K562 (cell line): ENCODE results near the gene KRTAP1-5. TPM values are rescaled to one million over a fixed set of nuclear protein-coding genes. Genes with fewer than 3 reads are reported as not detected.

Experiments used
- ATAC-seq: fragments of 200-7000 bp; cut with Tn5 transposase; 3 replicates; pipeline ENCODE4 v1.9.1; 2020; ENCODE audit warnings: moderate library complexity
- BruUV-seq: library from RNA; stranded (reverse); fragments of 400-500 nt; replicated peaks from 2 replicates; lab custom pipeline; 2021; lab: Mats Ljungman, UMichigan
- CTCF ChIA-PET: fragments of 300-600 bp; formaldehyde crosslinking; extraction: SDS; loops from one replicate; lab custom pipeline; 2021; ENCODE audit warnings: low intra/inter-chr PET ratio; lab: Yijun Ruan, JAX
- POLR2A ChIA-PET: fragments of 300-600, 350-650 bp; sonication (Branson Sonifier 250); formaldehyde crosslinking; extraction: SDS; loops from one replicate; lab custom pipeline; 2021; ENCODE audit warnings: antibody characterized with exemption, inconsistent platforms; lab: Yijun Ruan, JAX
- DNase-seq, 4 experiments: peaks; one replicate each; pipeline versions ENCODE4 v3.0.0 to v3.0.0-alpha.2; 2011 to 2018; ENCODE audit warnings: low spot score in 3 of 4, mixed read lengths in 3 of 4; ENCODE audit errors: extremely low read depth in 1 of 4
- FAIRE-seq: peaks from 2 replicates; lab custom pipeline; 2011; peaks lifted over from hg19 to GRCh38; lab: Jason Lieb, UNC
- H2AFZ ChIP-seq: 2 replicates; pipeline ENCODE4 v1.6.0; 2011; ENCODE audit warnings: low read depth, low read length, control low read depth, inconsistent platforms
- H3K27ac ChIP-seq: fragments of 200-600 bp; 3 replicates; pipeline ENCODE4 v1.8.0; 2011; ENCODE audit warnings: low read depth, mild to moderate bottlenecking, control low read depth, inconsistent platforms, low read length, moderate library complexity, mixed read lengths; ENCODE audit errors: extremely low read depth
- H3K27me3 ChIP-seq, 2 experiments: fragments of 300-600 bp in 1 of 2; 2 replicates in 1 of 2; 3 replicates in 1 of 2; pipeline versions ENCODE4 v1.6.0 to v1.8.0; 2011; ENCODE audit warnings: inconsistent platforms in 2 of 2, low read length in 2 of 2, mild to moderate bottlenecking in 1 of 2, mixed read lengths in 1 of 2, moderate library complexity in 1 of 2; ENCODE audit not compliant: control insufficient read depth in 2 of 2, insufficient read depth in 2 of 2
- H3K36me3 ChIP-seq: fragments of 300-600 bp; 3 replicates; pipeline ENCODE4 v1.8.0; 2011; ENCODE audit warnings: mild to moderate bottlenecking, low read length, inconsistent platforms; ENCODE audit not compliant: control insufficient read depth, insufficient read depth
- H3K4me1 ChIP-seq, 2 experiments: fragments of 200-600 bp in 1 of 2; replicated peaks in 1 of 2; 2 replicates in 1 of 2; 3 replicates in 1 of 2; pipeline versions ENCODE4 v1.5.1 to v1.8.0; 2011; ENCODE audit warnings: inconsistent platforms in 2 of 2, low read length in 2 of 2, mild to moderate bottlenecking in 1 of 2, mixed read lengths in 1 of 2, moderate library complexity in 1 of 2; ENCODE audit not compliant: control insufficient read depth in 2 of 2, insufficient read depth in 2 of 2
- H3K4me2 ChIP-seq: 2 replicates; pipeline ENCODE4 v1.6.1; 2011; ENCODE audit warnings: low read length, control low read depth, inconsistent platforms, mixed read lengths; ENCODE audit not compliant: insufficient read depth
- H3K4me3 ChIP-seq: fragments of 200-600 bp; sonication (generic), shearing (Covaris generic); 2 replicates; pipeline ENCODE4 v1.5.1; 2016; ENCODE audit warnings: control low read depth, inconsistent platforms
- H3K79me2 ChIP-seq: fragments of 200-600 bp; 3 replicates; pipeline ENCODE4 v1.8.0; 2011; ENCODE audit warnings: low read length, inconsistent platforms; ENCODE audit not compliant: control insufficient read depth, insufficient read depth
- H3K9ac ChIP-seq, 2 experiments: 2 replicates each; pipeline versions ENCODE4 v1.6.0 to v1.6.1; 2011; ENCODE audit warnings: low read depth in 2 of 2, low read length in 2 of 2, control low read depth in 1 of 2, inconsistent platforms in 1 of 2, mild to moderate bottlenecking in 1 of 2, mixed read lengths in 1 of 2; ENCODE audit not compliant: insufficient read depth in 1 of 2
- H3K9me1 ChIP-seq: one replicate; pipeline ENCODE4 v1.6.0; 2011; ENCODE audit warnings: inconsistent platforms, mild to moderate bottlenecking, low read length, moderate library complexity; ENCODE audit not compliant: control insufficient read depth, insufficient read depth
- H3K9me3 ChIP-seq: replicated peaks from 2 replicates; pipeline ENCODE4 v1.5.1; 2011; ENCODE audit warnings: low read depth, low read length, inconsistent platforms; ENCODE audit not compliant: control insufficient read depth, insufficient read depth
- H4K20me1 ChIP-seq: replicated peaks from 2 replicates; pipeline ENCODE4 v1.6.1; 2011; ENCODE audit warnings: low read length, inconsistent platforms, mixed read lengths; ENCODE audit not compliant: control insufficient read depth, insufficient read depth
- NRF1 ChIP-seq, 2 experiments: fragments of 450-650 bp; IDR thresholded peaks in 1 of 2; conservative IDR thresholded peaks in 1 of 2; 2 replicates each; pipeline ENCODE4 v1.6.1; 2014; ENCODE audit warnings: mild to moderate bottlenecking in 2 of 2
- OTX1 ChIP-seq: fragments of 450-650 bp; formaldehyde crosslinking; IDR thresholded peaks from 2 replicates; pipeline ENCODE4 v1.4.0; 2022; ENCODE audit warnings: mild to moderate bottlenecking
- ZNF134 ChIP-seq: fragments of 250-450 bp; sonication (Bioruptor Pico); conservative IDR thresholded peaks from 2 replicates; pipeline ENCODE4 v1.4.0; 2020
- ZNF212 ChIP-seq: fragments of 450-650 bp; formaldehyde crosslinking; IDR thresholded peaks from 2 replicates; pipeline ENCODE4 v1.4.0; 2020; ENCODE audit warnings: mild to moderate bottlenecking
- ZNF24 ChIP-seq: fragments of 450-650 bp; IDR thresholded peaks from 2 replicates; pipeline ENCODE4 v1.6.1; 2016
- ZNF57 ChIP-seq: fragments of 450-650 bp; formaldehyde crosslinking; IDR thresholded peaks from 2 replicates; pipeline ENCODE4 v1.4.0; 2020; ENCODE audit warnings: mild to moderate bottlenecking, moderate library complexity
- WGBS: fragments of 100-300 bp; shearing (Covaris generic); methylation state at CpG from one replicate; pipeline ENCODE4 v1.1.6; 2016; ENCODE audit warnings: low coverage, mixed read lengths; ENCODE audit not compliant: insufficient coverage; ENCODE audit errors: missing lambda C conversion rate; 5-methylcytosine and 5-hydroxymethylcytosine counted together
- in situ Hi-C: fragments of 300-500 bp; cut with MboI; formaldehyde crosslinking; loops from 4 replicates; pipeline ENCODE4 v1.15.0; 2018; ENCODE audit warnings: inconsistent platforms, mixed read lengths
- intact Hi-C: fragments of 100-400 bp; cut with micrococcal nuclease; formaldehyde crosslinking; loops from 2 replicates; pipeline ENCODE4 v1.14.2; 2022
- polyA plus RNA-seq, 8 experiments: library from polyadenylated mRNA; depleted of rRNA in 4 of 8; stranded (reverse) in 5 of 8; unstranded in 3 of 8; fragments of >200 nt; fragmentation: Nextera tagmentation in 2 of 8; fragmentation: Illumina TruSeq in 1 of 8; extraction: Ambion mirVana in 2 of 8; extraction: Trizol in 1 of 8; gene quantifications; 2 replicates each; pipeline versions ENCODE4 v1.2.1 to v1.2.3, GENCODE V29; 2011 to 2014; ENCODE audit warnings: inconsistent platforms in 1 of 8, missing spikeins in 1 of 8
- total RNA-seq, 7 experiments: library from RNA; depleted of rRNA in 6 of 7; stranded (reverse); fragments of >200 nt in 6 of 7; fragmentation: Illumina TruSeq in 2 of 7; extraction: Trizol in 2 of 7; gene quantifications; 2 replicates each; pipeline versions ENCODE4 v1.2.1 to v1.2.3, GENCODE V29; 2011 to 2021; ENCODE audit warnings: low replicate concordance in 1 of 7
- TF ChIP-seq, protein P1 (sequence below): sonication (generic); formaldehyde crosslinking; IDR thresholded peaks from 2 replicates; pipeline ENCODE4 v1.8.0; 2023; ENCODE audit warnings: missing genetic modification reagents, mild to moderate bottlenecking, borderline replicate concordance
- TF ChIP-seq, protein P2 (sequence below): fragments of 250-450 bp; sonication (Bioruptor Pico); IDR thresholded peaks from 2 replicates; pipeline ENCODE4 v1.4.0; 2020

KRTAP1-5 gene
- total and polyA plus RNA-seq, 9 of the 15 experiments (the other 6 are each of a cell fraction or from before 2014, with no cell fraction given) = not detected

- TF ChIP-seq, protein P1, sequence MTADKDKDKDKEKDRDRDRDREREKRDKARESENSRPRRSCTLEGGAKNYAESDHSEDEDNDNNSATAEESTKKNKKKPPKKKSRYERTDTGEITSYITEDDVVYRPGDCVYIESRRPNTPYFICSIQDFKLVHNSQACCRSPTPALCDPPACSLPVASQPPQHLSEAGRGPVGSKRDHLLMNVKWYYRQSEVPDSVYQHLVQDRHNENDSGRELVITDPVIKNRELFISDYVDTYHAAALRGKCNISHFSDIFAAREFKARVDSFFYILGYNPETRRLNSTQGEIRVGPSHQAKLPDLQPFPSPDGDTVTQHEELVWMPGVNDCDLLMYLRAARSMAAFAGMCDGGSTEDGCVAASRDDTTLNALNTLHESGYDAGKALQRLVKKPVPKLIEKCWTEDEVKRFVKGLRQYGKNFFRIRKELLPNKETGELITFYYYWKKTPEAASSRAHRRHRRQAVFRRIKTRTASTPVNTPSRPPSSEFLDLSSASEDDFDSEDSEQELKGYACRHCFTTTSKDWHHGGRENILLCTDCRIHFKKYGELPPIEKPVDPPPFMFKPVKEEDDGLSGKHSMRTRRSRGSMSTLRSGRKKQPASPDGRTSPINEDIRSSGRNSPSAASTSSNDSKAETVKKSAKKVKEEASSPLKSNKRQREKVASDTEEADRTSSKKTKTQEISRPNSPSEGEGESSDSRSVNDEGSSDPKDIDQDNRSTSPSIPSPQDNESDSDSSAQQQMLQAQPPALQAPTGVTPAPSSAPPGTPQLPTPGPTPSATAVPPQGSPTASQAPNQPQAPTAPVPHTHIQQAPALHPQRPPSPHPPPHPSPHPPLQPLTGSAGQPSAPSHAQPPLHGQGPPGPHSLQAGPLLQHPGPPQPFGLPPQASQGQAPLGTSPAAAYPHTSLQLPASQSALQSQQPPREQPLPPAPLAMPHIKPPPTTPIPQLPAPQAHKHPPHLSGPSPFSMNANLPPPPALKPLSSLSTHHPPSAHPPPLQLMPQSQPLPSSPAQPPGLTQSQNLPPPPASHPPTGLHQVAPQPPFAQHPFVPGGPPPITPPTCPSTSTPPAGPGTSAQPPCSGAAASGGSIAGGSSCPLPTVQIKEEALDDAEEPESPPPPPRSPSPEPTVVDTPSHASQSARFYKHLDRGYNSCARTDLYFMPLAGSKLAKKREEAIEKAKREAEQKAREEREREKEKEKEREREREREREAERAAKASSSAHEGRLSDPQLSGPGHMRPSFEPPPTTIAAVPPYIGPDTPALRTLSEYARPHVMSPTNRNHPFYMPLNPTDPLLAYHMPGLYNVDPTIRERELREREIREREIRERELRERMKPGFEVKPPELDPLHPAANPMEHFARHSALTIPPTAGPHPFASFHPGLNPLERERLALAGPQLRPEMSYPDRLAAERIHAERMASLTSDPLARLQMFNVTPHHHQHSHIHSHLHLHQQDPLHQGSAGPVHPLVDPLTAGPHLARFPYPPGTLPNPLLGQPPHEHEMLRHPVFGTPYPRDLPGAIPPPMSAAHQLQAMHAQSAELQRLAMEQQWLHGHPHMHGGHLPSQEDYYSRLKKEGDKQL (CRISPR knock-in tag) = no peak
- no peak for TF ChIP-seq ZNF24
- no peak for TF ChIP-seq ZNF212 (CRISPR knock-in tag)
- no peak for TF ChIP-seq ZNF134
Measured at GRCh38 chr17:40980596-40980995, 46.4 kb downstream of the KRTAP1-5 start (continued).

DNA sequence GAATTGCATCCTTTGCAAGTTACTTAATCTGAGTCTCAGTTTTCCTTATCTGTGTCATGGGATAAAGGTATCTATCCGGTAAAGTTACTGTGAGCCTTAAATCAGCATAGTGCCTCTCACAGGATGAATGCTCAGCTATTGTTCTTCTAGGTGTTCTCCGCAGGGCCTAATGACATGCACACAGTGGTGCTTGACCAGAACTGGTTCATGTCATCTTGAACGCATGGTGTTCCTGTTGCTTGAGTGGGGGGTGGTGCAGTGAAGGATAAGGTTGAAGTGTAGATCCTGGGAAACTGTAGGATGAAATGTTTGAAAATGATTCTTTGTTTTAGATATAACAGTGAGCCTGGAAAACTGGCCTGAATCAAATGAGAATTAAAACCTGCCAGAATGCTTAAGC, 46.9 kb downstream of the KRTAP1-5 start:
- in situ Hi-C loops (no loop called here), intact Hi-C loops (no loop called here)
- Histone ChIP-seq H3K27ac (no peak overlapping the region), H3K4me2 (no peak overlapping the region), H3K9me3 (no peaks in the 10 kb centered on the region), H3K79me2 (no peaks in the 10 kb centered on the region), H3K9ac (no peak overlapping the region), H2AFZ (no peak overlapping the region), H3K27me3 (peaks cover 3 to 34% of the 10 kb centered on the region in 2 experiments; a peak in 4 of 5 replicates), H3K9me1 (peaks cover 4% of the 10 kb centered on the region), H3K4me3 (no peak overlapping the region), H3K4me1 (no peaks in the 10 kb centered on the region; a peak in 1 of 5 replicates), H3K36me3 (no peaks in the 10 kb centered on the region), H4K20me1 (no peaks in the 10 kb centered on the region; the same call in 1 of the 2 replicates)
- whole genome bisulfite sequencing = 2% methylated on average over 3 of the region's 3 CpGs
- CTCF ChIA-PET = no interaction called here
- ATAC-seq (no peak), FAIRE-seq (no peak), DNase-seq (no peak)
- POLR2A ChIA-PET = interaction anchor here (0.6 to 2.2 kb wide), 5 partner anchors 16 to 809 kb away, joined by 3 to 8 read pairs (median 4); no protein-coding TSS in a partner anchor
- no TSS peak for BruUV-seq
- no peak for TF ChIP-seq ZNF57 (CRISPR knock-in tag)
- TF ChIP-seq OTX1 (CRISPR knock-in tag) = no peak
- TF ChIP-seq, protein P2, sequence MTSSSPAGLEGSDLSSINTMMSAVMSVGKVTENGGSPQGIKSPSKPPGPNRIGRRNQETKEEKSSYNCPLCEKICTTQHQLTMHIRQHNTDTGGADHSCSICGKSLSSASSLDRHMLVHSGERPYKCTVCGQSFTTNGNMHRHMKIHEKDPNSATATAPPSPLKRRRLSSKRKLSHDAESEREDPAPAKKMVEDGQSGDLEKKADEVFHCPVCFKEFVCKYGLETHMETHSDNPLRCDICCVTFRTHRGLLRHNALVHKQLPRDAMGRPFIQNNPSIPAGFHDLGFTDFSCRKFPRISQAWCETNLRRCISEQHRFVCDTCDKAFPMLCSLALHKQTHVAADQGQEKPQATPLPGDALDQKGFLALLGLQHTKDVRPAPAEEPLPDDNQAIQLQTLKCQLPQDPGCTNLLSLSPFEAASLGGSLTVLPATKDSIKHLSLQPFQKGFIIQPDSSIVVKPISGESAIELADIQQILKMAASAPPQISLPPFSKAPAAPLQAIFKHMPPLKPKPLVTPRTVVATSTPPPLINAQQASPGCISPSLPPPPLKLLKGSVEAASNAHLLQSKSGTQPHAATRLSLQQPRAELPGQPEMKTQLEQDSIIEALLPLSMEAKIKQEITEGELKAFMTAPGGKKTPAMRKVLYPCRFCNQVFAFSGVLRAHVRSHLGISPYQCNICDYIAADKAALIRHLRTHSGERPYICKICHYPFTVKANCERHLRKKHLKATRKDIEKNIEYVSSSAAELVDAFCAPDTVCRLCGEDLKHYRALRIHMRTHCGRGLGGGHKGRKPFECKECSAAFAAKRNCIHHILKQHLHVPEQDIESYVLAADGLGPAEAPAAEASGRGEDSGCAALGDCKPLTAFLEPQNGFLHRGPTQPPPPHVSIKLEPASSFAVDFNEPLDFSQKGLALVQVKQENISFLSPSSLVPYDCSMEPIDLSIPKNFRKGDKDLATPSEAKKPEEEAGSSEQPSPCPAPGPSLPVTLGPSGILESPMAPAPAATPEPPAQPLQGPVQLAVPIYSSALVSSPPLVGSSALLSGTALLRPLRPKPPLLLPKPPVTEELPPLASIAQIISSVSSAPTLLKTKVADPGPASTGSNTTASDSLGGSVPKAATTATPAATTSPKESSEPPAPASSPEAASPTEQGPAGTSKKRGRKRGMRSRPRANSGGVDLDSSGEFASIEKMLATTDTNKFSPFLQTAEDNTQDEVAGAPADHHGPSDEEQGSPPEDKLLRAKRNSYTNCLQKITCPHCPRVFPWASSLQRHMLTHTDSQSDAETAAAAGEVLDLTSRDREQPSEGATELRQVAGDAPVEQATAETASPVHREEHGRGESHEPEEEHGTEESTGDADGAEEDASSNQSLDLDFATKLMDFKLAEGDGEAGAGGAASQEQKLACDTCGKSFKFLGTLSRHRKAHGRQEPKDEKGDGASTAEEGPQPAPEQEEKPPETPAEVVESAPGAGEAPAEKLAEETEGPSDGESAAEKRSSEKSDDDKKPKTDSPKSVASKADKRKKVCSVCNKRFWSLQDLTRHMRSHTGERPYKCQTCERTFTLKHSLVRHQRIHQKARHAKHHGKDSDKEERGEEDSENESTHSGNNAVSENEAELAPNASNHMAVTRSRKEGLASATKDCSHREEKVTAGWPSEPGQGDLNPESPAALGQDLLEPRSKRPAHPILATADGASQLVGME (CRISPR knock-in tag) = no peak
- no peak for TF ChIP-seq NRF1 (conservative IDR thresholded peaks at IDR 0.05 in 1 of 2, IDR thresholded peaks at IDR 0.05 in 1 of 2)
